ENCODE results near the gene SMAD1.

SMAD1 gene

GRCh38 chr4:145490361-145490760 is 8.7 kb downstream of the SMAD1 start:
- DNase-seq: no peak

DNA sequence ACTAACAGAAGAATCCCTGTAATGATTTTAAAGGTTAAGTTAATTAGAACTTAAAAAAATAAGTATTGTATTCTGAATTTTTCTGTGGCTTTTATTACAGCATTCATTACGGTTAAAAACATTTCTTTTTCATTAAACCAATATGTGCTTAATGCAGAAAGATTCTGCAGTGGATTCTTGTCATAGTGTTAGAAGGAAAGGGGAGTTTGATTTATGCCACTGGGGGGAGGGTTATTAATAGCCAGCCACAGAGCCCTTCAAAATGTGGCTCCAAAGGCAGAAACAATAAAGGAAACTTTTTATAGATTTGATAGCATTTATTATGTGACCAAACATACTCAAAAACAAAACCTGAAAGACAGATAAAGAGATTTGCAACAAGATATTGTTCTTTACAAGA is 9.1 kb downstream of the SMAD1 start:
- DNase-seq: no peak

GRCh38 chr4:145492376-145492775 is 10.7 kb downstream of the SMAD1 start:
- no peak for DNase-seq

- no peak for DNase-seq
Observed at GRCh38 chr4:145493166-145493565, 11.5 kb downstream of the SMAD1 start.

DNA sequence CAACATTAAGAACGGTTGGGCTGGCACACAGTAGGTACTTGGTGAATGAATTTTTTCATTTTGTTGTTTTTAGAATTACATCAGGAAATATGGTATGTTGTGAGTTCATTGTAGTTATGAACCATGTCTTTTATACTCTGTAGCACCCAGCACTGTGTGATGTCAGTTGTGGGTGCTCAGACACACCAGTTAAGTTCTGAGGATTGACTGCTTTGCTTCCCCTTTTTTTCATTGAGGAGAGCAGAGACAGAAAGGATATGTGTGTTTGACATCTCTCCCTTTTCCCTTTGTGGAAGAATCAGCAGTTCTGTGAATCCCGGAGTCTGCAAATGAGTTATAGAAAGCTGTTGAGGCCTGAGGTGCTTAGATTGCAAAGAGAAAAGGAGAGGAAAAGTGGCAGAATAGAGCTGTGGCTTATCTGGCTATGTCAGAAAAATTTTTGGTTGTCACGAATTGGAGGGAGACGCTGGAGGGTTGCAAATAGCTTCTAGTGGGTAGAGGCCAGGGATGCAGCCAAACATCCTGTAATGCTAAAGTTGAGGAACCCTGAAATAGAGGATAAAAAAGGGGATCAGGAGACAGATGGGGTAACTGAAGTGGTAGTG is 13.1 kb downstream of the SMAD1 start:
- no peak for DNase-seq

- DNase-seq: no peak
Observed at GRCh38 chr4:145496292-145496691, 14.6 kb downstream of the SMAD1 start.

DNA sequence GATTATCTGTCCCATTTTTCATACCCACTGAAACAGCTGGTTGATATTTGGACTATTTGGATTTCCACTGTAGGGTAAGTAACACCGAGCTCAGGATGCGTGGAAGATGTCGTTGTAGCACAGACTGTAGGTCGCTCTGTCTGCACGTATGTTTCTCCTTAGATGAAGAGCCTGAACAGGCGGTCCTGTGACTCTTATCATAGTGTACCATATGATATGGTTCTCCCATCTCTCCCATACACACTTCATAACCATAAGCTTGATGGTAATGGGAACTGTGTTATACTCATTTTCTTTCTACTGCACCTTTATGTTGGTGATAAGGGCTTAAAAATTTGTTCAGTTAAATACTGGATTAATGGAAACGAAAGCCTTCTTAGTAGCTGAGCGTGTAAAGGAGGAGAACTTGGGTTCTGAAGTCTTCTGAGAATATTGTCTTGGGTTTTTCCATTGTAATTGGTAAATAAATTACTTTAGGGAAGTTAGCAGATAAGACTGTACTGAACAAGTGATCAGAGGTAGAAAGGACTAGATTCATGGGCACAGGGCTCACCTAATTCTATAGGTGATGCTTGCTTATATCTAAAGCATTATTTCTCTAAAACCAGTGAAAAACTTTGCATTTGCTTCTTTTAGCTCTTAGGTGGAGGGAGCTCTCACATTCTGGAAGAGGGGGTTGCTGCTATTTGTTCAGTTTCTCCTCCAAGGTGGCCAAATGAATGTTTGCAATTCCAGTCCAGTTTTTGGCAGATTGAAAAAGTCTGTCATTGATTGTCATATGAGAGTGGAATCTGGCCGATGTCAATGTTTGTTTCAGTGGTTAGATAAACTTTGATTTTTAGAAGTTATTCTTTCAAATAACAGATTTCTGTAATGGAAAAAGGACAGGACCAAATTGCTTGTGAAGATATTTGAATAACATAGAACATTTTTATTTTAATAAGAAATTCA is 15.8 kb downstream of the SMAD1 start:
- no peak for DNase-seq

DNA sequence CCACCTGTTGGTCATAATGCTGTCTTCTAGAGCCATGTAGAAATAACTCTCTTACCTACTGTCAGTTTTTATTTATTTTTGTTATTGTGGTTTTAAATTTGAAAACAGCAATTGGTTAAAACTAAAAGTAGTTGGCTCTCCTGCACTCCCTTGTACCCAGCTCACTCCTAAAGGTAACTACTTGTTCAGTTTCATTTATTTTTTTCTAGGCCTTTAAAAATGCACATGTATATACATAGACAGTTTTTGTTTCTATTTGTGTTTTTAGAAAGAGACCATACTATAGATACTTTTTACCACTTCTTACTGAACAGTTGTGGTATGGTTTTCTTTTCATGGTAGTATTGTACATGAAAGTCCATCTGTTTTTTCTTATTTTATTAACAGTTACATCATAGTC is 16.8 kb downstream of the SMAD1 start:
- no peak for DNase-seq

GRCh38 chr4:145501051-145501660 is 19.5 kb downstream of the SMAD1 start:
- DNase-seq: no peak

GRCh38 chr4:145502809-145503208 is 21.2 kb downstream of the SMAD1 start:
- no peak for DNase-seq

DNA sequence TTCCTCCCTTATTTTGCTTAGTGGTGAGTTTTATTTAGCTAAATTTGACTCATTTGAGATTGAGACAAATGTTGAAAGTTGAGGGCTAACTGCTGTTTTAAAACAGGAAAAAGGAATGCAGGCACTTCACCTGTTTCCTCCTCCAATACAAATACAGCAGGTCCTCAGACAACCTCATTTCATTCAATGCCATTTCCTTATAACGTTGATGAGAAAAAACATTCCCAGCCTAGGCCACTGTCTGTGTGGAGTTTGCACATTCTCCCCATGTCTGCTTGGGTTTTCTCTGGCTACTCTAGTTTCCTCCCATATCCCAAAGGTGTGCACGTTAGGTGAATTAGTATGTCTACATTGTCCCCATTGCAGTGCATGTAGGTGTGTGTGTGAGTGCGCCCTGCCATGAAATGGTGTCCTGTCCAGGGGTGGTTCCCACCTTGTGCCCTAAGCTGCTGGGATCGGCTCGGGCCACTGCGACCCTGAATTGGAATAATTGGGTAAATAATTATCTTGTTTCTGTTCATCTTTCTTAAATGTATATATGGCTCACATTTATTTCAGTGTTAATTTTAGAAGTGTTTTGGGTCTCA is 21.9 kb downstream of the SMAD1 start:
- DNase-seq: no peak

DNA sequence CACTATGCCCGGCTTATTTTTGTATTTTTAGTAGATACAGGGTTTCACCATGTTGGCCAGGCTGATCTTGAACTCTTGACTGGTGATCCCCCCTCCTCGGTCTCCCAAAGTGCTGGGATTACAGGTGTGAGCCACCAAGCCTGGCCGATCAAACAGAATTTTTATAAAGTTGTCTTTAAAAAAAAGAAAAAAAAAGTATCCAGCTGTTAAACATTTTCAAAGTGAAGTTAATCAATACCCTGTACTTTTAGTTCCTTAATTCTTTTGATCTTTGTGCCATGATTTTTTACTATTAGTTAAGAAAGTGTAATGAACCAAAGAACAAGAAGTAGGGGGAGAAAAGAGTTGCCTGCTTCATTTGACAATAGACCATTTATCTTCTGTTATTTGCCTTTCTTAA is 24.3 kb downstream of the SMAD1 start:
- no peak for DNase-seq

DNA sequence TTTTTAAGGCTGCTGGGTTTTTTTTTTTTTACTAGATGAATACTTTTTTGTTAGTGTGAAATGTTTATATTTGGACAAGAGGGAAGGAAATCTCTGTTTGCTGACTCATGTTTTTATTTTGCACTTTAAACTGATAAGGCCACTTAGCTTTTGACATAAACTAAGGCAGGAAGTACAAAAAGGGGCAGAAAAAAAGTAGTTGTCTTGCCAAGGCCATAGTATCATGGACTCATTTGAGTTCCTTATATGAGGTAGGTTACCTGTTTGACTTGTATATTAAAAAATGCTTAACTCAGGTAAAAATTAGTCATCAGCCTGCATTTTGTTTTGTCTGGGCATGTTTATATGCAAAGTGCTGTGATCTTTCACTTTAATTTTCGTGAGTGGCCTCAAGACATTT is 26.0 kb downstream of the SMAD1 start:
- no peak for DNase-seq

DNA sequence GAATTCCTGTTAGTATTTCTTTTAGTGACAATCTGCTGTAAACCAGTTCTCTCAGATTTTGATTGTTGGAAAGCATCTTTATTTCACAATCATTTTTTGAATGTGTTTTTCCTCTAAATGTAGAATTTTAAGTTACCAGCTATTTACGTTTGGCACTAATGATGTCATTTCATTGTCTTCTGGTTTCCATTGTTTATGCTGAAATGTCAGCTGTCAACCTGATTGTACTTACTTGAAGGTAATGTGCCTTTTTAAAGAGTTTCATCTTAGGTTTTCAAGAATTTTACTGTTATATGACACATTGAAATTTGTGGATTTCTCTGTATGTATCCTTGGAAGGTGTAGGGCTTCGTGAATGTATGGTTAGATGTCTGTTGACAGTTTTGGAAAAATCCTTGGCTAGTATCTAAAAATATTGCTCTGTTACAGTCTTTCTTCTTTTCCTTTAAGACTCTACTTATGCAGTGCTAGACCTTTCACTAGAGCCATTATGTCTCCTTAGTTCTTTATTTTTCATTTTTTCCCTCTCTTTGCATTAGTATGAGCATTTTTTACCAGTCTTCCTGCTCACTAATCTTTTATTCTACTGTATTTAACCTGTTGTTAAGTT is 30.4 kb downstream of the SMAD1 start:
- DNase-seq: no peak

DNA sequence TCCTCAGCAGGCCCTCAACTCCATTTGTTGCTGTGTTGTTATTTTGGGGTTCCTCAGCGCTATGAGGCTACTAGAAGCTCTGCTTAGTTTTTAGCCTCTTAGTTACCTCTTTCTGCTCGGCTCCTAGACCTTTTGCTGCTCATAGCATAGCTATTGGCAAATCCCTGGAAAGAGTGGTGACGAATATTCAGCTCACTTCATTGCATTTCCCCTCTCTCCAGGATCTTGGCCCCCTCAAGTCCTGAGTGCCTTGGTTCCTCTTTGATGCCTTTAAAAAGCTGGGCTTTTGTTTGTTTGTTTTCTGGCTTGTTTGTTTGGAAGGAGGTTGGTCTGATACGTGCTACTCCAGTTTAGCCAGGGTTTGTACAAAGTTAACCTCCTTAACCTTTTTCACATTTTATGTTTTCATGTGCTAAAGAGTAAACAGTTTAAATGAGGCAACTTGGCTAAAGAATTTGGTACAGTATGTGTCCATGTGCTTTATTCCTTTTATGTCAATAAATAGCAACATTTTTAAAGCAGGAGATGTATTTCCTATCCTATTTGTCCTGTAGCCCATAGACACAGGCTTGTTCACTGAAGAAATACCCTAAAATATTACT is 31.5 kb downstream of the SMAD1 start:
- no peak for DNase-seq

DNA sequence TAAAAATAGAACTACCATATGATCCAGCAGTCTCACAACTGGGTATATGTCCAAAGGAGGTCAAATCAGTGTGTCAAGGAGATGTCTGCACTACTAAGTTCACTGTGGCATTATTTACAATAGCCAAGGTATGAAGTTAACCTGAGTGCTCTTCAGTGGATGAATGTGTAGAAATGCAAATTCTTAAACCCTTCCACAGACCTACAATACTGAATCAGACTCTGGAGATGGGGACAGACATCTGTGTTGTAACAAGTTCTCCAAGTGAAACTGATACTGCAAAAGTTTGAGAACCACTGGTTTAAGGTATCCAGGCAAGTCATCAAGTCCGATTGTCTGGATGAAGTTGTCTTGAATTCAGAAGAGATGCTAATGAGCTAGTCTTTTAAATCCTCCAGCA is 38.5 kb downstream of the SMAD1 start:
- no peak for DNase-seq

DNA sequence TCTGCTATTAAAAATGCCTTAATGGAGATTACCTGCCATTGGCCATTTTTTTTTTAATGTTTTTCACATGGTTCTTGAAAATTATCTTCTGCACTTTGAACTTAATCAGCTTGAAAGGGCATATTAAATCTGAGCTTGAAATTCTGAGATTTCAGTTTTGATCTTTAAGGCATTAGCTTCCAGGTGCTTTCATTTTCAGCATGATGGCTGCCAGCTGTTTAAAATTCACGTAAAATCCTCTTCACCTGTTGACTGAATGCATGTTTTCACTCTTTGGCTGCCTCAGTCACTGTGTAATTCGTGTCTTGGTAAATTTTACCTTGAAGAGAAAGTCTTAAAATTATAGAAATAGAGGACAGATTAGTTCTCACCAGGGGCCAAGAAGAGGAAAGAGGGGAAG is 39.6 kb downstream of the SMAD1 start:
- no peak for DNase-seq

DNA sequence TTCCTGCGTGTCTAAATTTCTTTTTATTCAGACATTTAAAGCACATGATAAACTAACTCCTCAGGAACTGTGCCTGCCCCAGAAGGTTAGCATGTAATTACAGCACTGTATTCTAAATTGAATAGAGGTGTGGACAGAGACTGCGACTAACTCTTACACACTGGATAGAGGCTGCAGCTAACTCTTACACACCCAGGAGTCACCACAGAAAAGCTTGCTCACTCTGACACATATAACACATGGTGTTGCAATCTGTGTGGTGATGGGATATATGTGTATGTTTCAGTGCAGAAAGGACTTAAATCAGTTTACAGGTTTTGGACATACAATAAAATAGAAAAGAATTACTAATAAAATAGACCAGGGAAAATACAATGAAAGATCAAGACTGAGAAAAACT is 41.5 kb downstream of the SMAD1 start:
- no peak for DNase-seq

DNA sequence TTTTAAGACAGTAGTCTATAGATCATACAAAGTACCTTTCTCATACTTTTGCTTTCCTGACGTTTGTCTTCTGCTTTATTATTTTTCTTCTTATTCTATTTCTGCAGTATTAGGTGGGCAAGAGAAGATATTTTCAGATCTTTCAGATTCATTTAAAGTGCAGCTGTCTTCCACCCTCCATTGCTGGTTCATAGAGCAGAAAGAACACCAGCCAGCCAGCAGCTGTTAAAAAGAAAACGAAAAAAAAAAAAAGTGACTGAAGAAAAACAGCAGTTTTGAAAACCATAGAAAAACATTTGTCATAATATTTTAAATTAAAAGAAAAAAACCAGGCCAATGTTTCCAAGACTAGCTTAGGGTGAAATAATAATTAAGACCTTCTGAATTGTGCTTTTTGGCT is 42.9 kb downstream of the SMAD1 start:
- no peak for DNase-seq

DNA sequence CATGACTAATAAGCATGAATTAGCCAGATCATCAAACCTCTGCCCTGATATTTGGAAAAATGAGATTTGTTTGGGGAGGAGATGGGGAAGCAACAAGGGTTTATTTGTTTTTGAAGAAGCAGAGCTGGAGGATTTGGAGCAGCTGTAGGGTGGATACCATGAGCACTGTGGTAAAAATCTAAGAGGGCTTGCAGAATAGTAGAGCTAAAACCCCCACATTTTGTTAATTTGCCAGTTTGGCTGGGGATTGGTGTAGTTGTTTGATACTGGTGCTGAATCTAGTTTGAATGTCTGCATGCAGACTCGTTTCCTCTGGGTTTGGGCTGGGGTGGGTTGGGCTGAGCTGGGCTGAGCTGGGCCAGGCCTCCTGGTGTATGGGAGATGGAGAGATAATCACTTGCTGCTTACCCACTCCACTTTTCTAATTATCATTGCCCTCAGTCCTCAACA is 43.7 kb downstream of the SMAD1 start:
- DNase-seq: no peak

DNA sequence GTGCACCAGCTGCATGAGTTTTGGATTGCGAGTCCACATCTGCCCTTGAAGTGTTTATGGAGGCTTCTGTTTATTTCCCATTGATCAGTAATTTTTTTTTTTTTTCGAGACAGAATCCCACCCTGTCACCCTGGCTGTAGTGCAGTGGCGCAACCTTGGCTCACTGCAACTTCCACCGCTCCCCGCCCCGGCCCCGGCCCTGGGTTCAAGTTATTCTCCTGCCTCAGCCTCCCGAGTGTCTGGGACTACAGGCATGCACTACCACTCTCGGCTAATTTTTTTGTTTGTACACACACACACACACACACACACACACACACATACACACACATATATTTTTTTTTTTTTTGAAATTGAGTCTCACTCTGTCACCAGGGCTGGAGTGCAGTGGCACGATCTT is 46.1 kb downstream of the SMAD1 start:
- no peak for DNase-seq

GRCh38 chr4:145528601-145529000 is 46.9 kb downstream of the SMAD1 start:
- no peak for DNase-seq

DNA sequence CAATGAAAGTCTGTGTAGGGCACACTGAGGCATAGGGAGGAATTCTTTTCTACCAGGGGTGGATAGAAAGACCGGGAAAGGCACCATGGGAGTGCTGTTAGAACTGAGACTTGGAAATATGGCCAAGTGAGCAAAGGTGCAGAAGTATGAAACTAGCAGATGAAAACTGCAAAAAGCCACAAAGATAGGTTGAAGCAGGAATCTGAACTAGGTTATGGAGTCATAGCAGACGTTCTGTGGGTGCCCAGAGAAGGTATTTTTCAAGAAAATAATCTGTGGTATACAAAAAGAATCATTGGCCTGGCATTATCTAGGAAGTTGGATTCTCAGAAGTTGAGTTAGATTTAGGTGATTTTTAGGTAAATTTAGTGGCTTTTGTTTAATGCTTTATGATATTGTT is 48.5 kb downstream of the SMAD1 start:
- no peak for DNase-seq
